WI38 (cell line): Measurements from ENCODE around the gene IDI2.

ENCODE experiments used
- H3K4me3 ChIP-seq: 2 replicates; pipeline ENCODE4 v1.5.1; 2011; ENCODE audit warnings: low read depth, mild to moderate bottlenecking, control low read depth, low read length
- CTCF ChIP-seq: IDR thresholded peaks from 2 replicates; pipeline ENCODE4 v1.5.1; 2012; ENCODE audit warnings: low read depth, mild to moderate bottlenecking, control low read depth, low read length

Gene IDI2

GRCh38 chr10:987620-987869, 38.1 kb downstream of the IDI2 start:
- no peak for TF ChIP-seq CTCF
- peak overlapping the region; percentile 100 for H3K4me3 ChIP-seq

DNA sequence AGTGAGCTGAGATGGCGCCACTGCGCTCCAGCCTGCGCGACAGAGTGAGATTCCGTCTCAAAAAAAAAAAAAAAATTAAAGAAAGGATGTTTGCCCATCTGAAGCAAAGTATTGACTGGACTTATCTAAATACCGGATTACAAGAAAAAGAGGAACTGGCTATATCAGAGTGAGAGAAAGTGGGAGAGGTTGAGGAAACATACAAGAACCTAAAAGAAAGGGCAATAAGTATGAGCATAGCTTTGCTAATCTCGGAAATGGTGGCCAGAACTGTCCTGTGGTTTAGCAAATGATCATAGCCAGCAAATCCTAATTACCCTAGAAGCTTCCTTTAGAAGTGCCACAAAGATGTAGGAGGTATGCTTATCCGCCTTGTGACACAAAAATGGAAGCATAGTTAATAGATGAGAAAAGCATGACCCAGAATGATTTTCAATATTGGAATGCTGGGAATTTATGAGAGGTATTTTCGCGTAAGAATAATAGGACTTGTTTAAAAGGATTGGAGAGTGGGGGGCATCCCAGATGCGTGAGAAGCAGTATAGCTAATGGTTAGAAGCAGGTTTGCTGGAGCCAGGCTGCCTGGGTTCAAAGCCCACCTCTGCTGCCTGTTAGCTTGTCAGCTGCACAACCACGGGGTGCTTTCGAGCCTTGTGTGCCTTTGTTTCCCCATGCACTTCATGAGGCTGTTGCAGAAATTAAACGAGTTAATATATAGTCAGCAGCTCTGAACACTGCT, 38.6 kb downstream of the IDI2 start:
- H3K4me3 ChIP-seq, result peak overlapping the region; percentile 100
- no peak for TF ChIP-seq CTCF

GRCh38 chr10:986137-986825, 39.4 kb downstream of the IDI2 start:
- TF ChIP-seq CTCF, result no peak
- no peak overlapping the region for H3K4me3 ChIP-seq

DNA sequence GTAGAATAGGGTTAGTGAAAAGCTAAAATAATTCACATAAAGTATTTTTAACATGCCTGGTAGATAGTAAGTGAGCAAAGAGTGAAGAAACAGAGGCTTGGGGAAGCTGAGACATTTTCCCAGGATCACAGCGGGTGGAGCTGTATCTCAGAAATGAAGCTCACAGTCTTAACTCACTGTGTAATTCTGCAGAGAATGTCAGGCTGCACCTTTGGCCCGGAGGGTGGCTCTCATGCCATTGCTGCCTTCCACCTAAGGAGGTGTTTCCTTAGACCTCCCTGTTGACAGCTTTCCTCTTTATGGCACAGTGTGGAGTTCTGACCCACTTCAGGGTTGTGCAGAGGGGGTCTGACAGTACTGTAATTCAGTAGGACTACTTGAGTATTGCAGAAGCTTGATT, 40.3 kb downstream of the IDI2 start:
- no peak overlapping the region for H3K4me3 ChIP-seq
- no peak for TF ChIP-seq CTCF

GRCh38 chr10:983971-984655, 41.5 kb downstream of the IDI2 start:
- H3K4me3 ChIP-seq, result no peak overlapping the region
- no peak for TF ChIP-seq CTCF

DNA sequence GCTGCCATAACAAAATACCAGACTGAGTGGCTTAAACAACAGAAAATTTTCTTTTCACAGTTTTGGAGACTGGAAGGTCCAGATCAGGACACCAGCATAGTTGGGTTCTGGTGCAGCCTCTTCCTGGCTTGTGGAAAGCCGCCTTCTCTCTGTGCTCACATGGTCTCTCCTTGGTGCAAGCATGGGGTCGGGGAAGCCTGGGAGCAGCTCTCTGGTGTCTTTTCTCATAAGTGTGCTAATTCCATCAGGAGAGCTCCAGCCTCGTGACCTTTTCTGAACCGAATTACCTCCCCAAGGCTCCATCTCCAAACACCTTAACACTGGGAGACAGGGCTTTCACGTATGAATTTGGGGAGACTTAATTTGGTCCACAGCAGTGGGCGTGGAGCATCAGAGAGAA, 42.3 kb downstream of the IDI2 start:
- H3K4me3 ChIP-seq, result no peak overlapping the region
- no peak for TF ChIP-seq CTCF

DNA sequence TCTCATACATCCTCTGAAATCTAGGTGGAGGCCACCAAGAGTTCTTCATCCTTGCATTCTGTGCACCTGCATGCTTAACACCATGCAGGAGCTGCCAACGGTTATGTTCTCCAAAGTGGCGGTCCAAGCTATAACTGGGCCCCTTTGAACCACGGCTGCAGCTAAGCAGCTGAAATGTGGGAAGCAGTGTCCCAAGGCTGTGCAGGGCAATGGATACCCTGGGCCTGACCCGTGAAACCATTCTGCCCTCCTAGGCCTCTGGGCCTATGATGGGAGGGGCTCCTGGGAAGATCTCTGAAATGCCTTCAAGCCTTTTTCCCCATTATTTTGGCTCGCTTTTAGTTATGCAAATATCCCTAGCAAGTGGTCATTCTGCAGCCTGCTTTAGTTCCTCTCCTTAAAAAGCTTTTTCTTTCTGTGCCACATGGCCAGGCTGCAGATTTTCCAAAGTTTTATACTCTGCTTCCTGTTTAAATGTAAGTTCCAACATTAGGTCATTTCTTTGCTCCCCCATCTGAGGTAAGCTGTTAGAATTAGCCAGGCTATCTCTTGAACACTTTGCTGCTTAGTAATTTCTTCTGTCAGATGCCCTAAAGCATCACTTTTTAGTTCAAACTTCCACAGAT, 45.1 kb downstream of the IDI2 start:
- TF ChIP-seq CTCF, result no peak
- H3K4me3 ChIP-seq, result no peak overlapping the region
